WERI-Rb-1 (cell line): ENCODE measurements around the gene RAB6B.

Source experiments
- DNase-seq: peaks from one replicate; pipeline ENCODE4 v3.0.0-alpha.2; 2020
- H3K27ac ChIP-seq: fragments of 250-450 bp; sonication (Bioruptor Pico); 2 replicates; pipeline ENCODE4 v1.5.1; 2020; ENCODE audit warnings: mild to moderate bottlenecking, moderate library complexity
- H3K27me3 ChIP-seq: fragments of 250-450 bp; sonication (Bioruptor Pico); 2 replicates; pipeline ENCODE4 v1.5.1; 2021; ENCODE audit warnings: mild to moderate bottlenecking, low read depth, moderate library complexity; ENCODE audit not compliant: insufficient read depth, severe bottlenecking
- H3K36me3 ChIP-seq: fragments of 250-450 bp; sonication (Bioruptor Pico); 2 replicates; pipeline ENCODE4 v1.5.1; 2020; ENCODE audit warnings: mild to moderate bottlenecking, moderate library complexity
- H3K4me3 ChIP-seq: 2 replicates; pipeline ENCODE4 v1.5.1; 2011; ENCODE audit warnings: low read depth, mild to moderate bottlenecking, control low read depth, low read length
- H3K9me3 ChIP-seq: fragments of 250-450 bp; sonication (Bioruptor Pico); 2 replicates; pipeline ENCODE4 v1.5.1; 2021; ENCODE audit warnings: mild to moderate bottlenecking, moderate library complexity; ENCODE audit not compliant: severe bottlenecking
- TF ChIP-seq, protein P1 (sequence below): IDR thresholded peaks from 2 replicates; pipeline ENCODE4 v1.5.1; 2011; ENCODE audit warnings: low read depth, mild to moderate bottlenecking, control low read depth, inconsistent platforms, low read length

Gene RAB6B

DNA sequence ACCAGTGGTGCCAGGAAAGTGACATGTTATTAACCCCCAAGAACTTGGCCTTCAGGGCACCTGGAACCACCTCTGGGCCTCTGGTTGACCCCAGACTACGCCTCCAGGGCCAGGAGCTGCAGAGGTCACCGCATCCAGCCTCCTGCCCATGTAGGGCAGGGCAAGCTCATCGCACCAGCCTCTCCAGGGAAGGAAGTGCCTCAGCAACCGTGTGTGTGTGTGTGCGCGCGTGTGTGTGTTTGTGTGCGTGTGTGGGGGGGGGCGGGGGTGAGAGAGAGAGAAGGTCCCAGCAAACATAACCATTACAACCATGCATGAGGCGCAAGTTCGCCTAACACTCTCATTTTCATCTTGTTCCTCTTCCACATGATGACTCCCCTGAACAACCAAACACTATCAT lies 31.8 kb downstream of the RAB6B start:
- TF ChIP-seq, protein P1, sequence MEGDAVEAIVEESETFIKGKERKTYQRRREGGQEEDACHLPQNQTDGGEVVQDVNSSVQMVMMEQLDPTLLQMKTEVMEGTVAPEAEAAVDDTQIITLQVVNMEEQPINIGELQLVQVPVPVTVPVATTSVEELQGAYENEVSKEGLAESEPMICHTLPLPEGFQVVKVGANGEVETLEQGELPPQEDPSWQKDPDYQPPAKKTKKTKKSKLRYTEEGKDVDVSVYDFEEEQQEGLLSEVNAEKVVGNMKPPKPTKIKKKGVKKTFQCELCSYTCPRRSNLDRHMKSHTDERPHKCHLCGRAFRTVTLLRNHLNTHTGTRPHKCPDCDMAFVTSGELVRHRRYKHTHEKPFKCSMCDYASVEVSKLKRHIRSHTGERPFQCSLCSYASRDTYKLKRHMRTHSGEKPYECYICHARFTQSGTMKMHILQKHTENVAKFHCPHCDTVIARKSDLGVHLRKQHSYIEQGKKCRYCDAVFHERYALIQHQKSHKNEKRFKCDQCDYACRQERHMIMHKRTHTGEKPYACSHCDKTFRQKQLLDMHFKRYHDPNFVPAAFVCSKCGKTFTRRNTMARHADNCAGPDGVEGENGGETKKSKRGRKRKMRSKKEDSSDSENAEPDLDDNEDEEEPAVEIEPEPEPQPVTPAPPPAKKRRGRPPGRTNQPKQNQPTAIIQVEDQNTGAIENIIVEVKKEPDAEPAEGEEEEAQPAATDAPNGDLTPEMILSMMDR: no peak
- DNase-seq: no peak
- Histone ChIP-seq H3K9me3 (no peaks in the 10 kb centered on the region), H3K4me3 (no peak overlapping the region), H3K27ac (no peak overlapping the region), H3K36me3 (no peaks in the 10 kb centered on the region), H3K27me3 (peaks cover 2% of the 10 kb centered on the region)

DNA sequence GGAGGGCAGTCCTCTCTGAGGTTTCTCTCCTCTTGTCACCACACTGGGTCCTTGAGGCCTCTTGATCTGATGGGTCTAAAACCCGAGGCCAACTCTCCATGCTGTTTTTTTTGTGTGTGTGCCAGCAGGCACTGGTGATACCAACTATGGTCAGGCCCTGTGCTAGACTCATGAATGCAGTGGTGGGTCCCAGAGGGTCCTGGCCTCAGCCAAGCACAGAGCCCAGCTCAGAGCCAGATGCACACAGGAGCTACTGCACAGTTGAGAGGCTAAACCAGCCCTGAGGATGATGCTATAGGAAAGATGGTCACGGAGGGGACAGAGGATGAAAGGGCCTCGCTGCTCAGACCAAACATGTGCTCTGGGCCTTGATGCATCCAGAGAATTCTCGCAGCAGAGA lies 33.5 kb downstream of the RAB6B start:
- DNase-seq: no peak
- no peaks in the 10 kb centered on the region for H3K36me3 ChIP-seq
- no peak overlapping the region for H3K4me3 ChIP-seq
- H3K27me3 ChIP-seq: no peaks in the 10 kb centered on the region
- no peak overlapping the region for H3K27ac ChIP-seq
- TF ChIP-seq, protein P1: no peak
- H3K9me3 ChIP-seq: no peaks in the 10 kb centered on the region

DNA sequence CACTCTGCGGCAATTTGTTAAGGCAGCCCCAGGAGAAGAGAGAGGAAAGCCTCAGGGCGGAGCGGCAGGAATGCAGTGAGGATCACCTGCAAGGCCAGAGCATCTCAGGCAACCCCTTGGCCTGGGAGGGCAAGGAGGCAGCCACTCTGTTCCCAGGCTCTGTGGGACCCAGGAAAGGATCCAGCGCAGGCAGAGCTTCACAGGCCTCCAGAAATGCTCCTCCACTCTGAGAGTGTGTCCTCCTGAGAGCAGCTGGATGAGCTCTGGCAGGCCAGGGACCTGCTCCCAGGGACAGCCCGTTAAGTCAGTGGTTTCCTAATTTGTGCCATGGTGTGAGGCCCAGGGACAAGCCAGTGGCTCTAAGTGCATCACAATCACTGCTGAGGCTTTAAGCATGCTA lies 35.2 kb downstream of the RAB6B start:
- Histone ChIP-seq H3K4me3 (no peak overlapping the region), H3K27me3 (no peaks in the 10 kb centered on the region), H3K9me3 (no peaks in the 10 kb centered on the region), H3K36me3 (no peaks in the 10 kb centered on the region), H3K27ac (no peak overlapping the region)
- TF ChIP-seq, protein P1: no peak
- DNase-seq: no peak

DNA sequence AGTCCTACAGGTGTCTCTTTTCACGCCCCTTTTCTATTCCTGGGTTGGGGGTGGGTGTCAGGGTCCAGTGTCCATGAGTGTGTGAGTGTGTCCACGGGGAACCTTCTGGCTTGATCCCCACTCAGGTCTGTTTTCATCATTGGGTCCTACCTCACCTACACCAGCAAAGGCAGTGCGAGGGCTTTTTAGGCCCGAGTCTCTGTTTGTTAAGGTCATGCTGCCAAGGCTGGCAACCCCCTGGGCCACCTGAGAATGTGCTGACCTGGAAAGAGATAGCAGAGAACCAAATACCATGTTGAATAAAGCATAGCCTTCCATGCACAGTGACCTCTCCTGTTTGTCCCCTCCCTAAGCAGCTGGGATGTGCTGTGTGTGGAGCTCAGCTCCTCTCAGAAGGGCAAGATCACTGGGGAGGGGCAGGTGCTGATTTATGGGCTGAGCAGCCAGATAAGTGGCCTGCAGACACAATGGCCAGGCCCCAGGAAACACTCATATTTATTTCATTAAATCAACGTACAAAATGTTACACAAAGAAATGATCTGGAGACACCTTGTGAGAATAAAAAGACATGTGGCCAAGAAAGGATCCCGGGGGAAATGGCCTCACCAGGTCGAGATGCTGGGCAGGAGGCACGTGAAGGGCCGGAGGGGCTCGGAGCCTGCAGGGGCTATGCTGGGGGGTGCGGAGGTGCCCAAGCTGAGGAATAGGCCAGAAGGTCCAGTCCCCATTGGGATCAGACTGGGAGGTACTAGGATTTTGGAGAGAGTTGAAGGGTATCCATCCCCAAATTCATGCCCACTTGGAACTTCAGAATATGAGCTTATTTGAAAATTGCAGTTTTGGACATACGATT lies 36.1 kb downstream of the RAB6B start:
- no peaks in the 10 kb centered on the region for H3K36me3 ChIP-seq
- H3K27ac ChIP-seq: no peak overlapping the region
- peak; percentile 17 for DNase-seq
- TF ChIP-seq, protein P1: no peak
- no peaks in the 10 kb centered on the region for H3K9me3 ChIP-seq
- no peaks in the 10 kb centered on the region for H3K27me3 ChIP-seq
- no peak overlapping the region for H3K4me3 ChIP-seq

DNA sequence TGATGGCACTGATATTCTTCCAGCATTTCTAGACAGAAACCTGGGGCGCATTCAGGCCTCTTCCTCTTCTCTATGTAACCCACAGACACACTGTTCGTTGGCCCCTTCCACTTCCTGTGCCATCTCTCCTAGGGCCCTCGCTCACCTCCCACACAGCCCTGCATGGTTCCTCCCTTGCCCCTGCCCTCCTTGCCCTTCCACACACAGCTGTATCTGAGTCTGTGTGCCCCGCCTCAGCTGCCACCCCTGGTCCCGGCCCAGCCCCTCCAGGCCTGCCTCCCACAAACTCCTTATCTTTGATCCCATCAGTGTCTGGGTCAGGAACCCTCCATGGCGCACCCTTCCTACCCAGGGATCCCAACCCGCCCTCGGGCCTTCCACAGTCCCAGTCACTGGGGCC lies 37.9 kb downstream of the RAB6B start:
- H3K27me3 ChIP-seq: no peaks in the 10 kb centered on the region
- TF ChIP-seq, protein P1: no peak
- no peak overlapping the region for H3K4me3 ChIP-seq
- DNase-seq: no peak
- no peaks in the 10 kb centered on the region for H3K9me3 ChIP-seq
- H3K36me3 ChIP-seq: no peaks in the 10 kb centered on the region
- H3K27ac ChIP-seq: no peak overlapping the region

DNA sequence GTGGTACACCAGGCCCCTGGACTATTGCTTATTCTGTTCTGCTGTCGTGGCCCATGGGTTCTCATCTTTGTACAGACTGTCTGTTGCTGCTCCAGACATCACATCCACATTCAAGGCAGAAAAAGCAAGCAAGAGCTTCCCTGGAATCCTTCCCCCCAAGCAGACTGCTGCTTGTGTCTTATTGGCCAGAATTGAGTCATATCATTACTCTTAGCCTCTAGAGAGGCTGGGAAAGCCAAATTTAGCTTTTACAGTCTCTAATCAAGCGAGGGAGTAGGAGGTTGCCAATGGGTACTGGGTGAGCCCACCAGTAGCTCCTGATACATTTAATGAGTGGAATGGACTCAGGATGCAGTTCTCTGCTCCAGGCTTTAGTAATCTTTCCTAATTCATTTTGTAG lies 39.4 kb downstream of the RAB6B start:
- TF ChIP-seq, protein P1: no peak
- Histone ChIP-seq H3K9me3 (no peaks in the 10 kb centered on the region), H3K27ac (no peak overlapping the region), H3K36me3 (no peaks in the 10 kb centered on the region), H3K4me3 (no peak overlapping the region), H3K27me3 (no peaks in the 10 kb centered on the region)
- no peak for DNase-seq
